K562 treated with DMSO at 1 percent for 12 hours (cell line): Measurements from ENCODE around the gene DENR. TPM values are rescaled to one million over a fixed set of nuclear protein-coding genes. Genes with fewer than 3 reads are reported as not detected.

Experiments
- total RNA-seq: library from RNA; unstranded; fragments of 300-600 nt; gene quantifications from 2 replicates; pipeline ENCODE4 v1.2.3, GENCODE V29; 2022; ENCODE audit not compliant: insufficient read depth

The DENR gene
- 29.3 and 48.4 TPM in 2 replicates for total RNA-seq

GRCh38 chr12:122752464-122753318 is at the start of gene DENR:
DENR (plus strand) TSS chr12:122752824; CDS start chr12:122753702, 878 bp downstream.

GRCh38 chr12:122702890-122703611 is 49.6 kb upstream of the DENR start, which contains the start of gene HCAR2:
HCAR2 (minus strand) TSS chr12:122703357; CDS start chr12:122703283, 74 bp downstream.

GRCh38 chr12:122716658-122717057 is 36.0 kb upstream of the DENR start, which contains the start of gene HCAR3:
HCAR3 (minus strand) TSS chr12:122716811; CDS start chr12:122716737, 74 bp downstream.

GRCh38 chr12:122730215-122731014 is 22.2 kb upstream of the DENR start, which contains the start of gene HCAR1:
HCAR1 (minus strand) TSS chr12:122730844; CDS start chr12:122730339, 505 bp downstream.

Other genes with a start within 250 kb of the DENR start
- gene RSRC2, start 225.9 kb upstream of the DENR start, total RNA-seq: 29.3 and 47.9 TPM in 2 replicates
- 19.5 and 61.7 TPM in 2 replicates for gene KNTC1, start 225.6 kb upstream of the DENR start, total RNA-seq
- not detected in 2 replicates for gene HCAR2, start 49.5 kb upstream of the DENR start, total RNA-seq
- not detected in 2 replicates for gene HCAR3, start 36.0 kb upstream of the DENR start, total RNA-seq
- not detected in 2 replicates for gene HCAR1, start 22.0 kb upstream of the DENR start, total RNA-seq
- 0.22 and 1.2 TPM in 2 replicates for gene CCDC62, start 21.7 kb downstream of the DENR start, total RNA-seq
- 19.5 and 33.9 TPM in 2 replicates for gene HIP1R, start 82.6 kb downstream of the DENR start, total RNA-seq
- 16.2 and 27.9 TPM in 2 replicates for gene VPS37B, start 143.3 kb downstream of the DENR start, total RNA-seq
- 5.8 and 9.9 TPM in 2 replicates for gene ABCB9, start 213.6 kb downstream of the DENR start, total RNA-seq
- 39.3 and 49.5 TPM in 2 replicates for gene OGFOD2, start 222.4 kb downstream of the DENR start, total RNA-seq
- 218 and 275 TPM in 2 replicates for gene ARL6IP4, start 227.9 kb downstream of the DENR start, total RNA-seq